ENCODE measurements around the gene CYTH4.
A peak's percentile ranks its signal among the peaks of the same experiment; 100 is the strongest.
"Not testable (repeated sequence)": the region's sequence is repeated elsewhere in the genome, so short reads cannot be mapped to it uniquely, and the experiment has no call there.

Gene CYTH4, protein sequence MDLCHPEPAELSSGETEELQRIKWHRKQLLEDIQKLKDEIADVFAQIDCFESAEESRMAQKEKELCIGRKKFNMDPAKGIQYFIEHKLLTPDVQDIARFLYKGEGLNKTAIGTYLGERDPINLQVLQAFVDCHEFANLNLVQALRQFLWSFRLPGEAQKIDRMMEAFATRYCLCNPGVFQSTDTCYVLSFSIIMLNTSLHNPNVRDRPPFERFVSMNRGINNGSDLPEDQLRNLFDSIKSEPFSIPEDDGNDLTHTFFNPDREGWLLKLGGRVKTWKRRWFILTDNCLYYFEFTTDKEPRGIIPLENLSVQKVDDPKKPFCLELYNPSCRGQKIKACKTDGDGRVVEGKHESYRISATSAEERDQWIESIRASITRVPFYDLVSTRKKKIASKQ

DNA sequence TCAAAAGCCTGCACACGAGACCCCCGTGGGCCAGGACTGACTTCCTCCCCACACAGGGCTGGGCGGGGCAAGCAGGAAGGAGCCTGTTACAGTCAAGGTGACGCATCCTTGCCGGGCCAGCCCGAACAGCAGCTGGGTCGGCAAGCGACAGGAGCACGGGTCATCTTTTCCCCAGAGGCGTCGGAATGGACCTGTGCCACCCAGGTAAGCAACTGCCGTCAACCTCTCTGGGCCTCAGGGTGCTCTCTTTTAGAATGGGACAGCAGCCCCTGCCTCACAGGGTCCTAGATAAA lies at the start of gene CYTH4:
TSS of gene CYTH4 (plus strand) at position 124 of the 293 bp plus-strand sequence. CDS start at position 186, 62 bp downstream.
- in situ Hi-C loops (cut with MboI; ENCODE audit: low sequenced_read_pairs, unreplicated experiment): no loop called here
- TF ChIP-seq, protein P1, sequence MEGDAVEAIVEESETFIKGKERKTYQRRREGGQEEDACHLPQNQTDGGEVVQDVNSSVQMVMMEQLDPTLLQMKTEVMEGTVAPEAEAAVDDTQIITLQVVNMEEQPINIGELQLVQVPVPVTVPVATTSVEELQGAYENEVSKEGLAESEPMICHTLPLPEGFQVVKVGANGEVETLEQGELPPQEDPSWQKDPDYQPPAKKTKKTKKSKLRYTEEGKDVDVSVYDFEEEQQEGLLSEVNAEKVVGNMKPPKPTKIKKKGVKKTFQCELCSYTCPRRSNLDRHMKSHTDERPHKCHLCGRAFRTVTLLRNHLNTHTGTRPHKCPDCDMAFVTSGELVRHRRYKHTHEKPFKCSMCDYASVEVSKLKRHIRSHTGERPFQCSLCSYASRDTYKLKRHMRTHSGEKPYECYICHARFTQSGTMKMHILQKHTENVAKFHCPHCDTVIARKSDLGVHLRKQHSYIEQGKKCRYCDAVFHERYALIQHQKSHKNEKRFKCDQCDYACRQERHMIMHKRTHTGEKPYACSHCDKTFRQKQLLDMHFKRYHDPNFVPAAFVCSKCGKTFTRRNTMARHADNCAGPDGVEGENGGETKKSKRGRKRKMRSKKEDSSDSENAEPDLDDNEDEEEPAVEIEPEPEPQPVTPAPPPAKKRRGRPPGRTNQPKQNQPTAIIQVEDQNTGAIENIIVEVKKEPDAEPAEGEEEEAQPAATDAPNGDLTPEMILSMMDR (IDR thresholded peaks at IDR 0.05; ENCODE audit: borderline replicate concordance, control extremely low read depth, extremely low read depth, insufficient read depth, missing control alignments): no peak

GRCh38 chr22:37233371-37233750 lies 48.9 kb upstream of the CYTH4 start:
- in situ Hi-C loops (cut with MboI; ENCODE audit: low sequenced_read_pairs, unreplicated experiment); DNase-seq (ENCODE audit: low spot score): not testable (repeated sequence)

More for the DNA sequence above, at the start of gene CYTH4:
- DNase-seq (ENCODE audit: low spot score): peak; percentile 82

- in situ Hi-C loops (cut with MboI; ENCODE audit: low sequenced_read_pairs, unreplicated experiment): no loop called here
- TF ChIP-seq, protein P1 (IDR thresholded peaks at IDR 0.05; ENCODE audit: borderline replicate concordance, control extremely low read depth, extremely low read depth, insufficient read depth, missing control alignments): no peak
- no peak for DNase-seq (ENCODE audit: low spot score)
Observed at GRCh38 chr22:37233751-37234631, 48.3 kb upstream of the CYTH4 start.

- in situ Hi-C loops (cut with MboI; ENCODE audit: low sequenced_read_pairs, unreplicated experiment): no loop called here
- TF ChIP-seq, protein P1 (IDR thresholded peaks at IDR 0.05; ENCODE audit: borderline replicate concordance, control extremely low read depth, extremely low read depth, insufficient read depth, missing control alignments): no peak
- no peak for DNase-seq (ENCODE audit: low spot score)
Observed at GRCh38 chr22:37234736-37235711, 47.3 kb upstream of the CYTH4 start.

GRCh38 chr22:37235897-37236607 lies 46.3 kb upstream of the CYTH4 start:
- in situ Hi-C loops (cut with MboI; ENCODE audit: low sequenced_read_pairs, unreplicated experiment): no loop called here
- DNase-seq (ENCODE audit: low spot score): no peak

More at GRCh38 chr22:37235897-37236607, 46.3 kb upstream of the CYTH4 start:
- TF ChIP-seq, protein P1 (IDR thresholded peaks at IDR 0.05; ENCODE audit: borderline replicate concordance, control extremely low read depth, extremely low read depth, insufficient read depth, missing control alignments): no peak

Measured in GM13976 (cell line).